ENCODE results near the gene C19orf85.

- no peak for TF ChIP-seq CEBPB (IDR thresholded peaks at IDR 0.05)
- TF ChIP-seq YY1 (IDR thresholded peaks at IDR 0.05; ENCODE audit: low read depth), result no peak
- no peak for TF ChIP-seq RAD21 (IDR thresholded peaks at IDR 0.05; ENCODE audit: low read depth)
- TF ChIP-seq MAX (IDR thresholded peaks at IDR 0.05), result no peak
- no peak for TF ChIP-seq CREB1 (IDR thresholded peaks at IDR 0.05; ENCODE audit: low read depth)
- no peak for TF ChIP-seq TAF1 (IDR thresholded peaks at IDR 0.05; ENCODE audit: low read depth)
- TF ChIP-seq TCF12 (IDR thresholded peaks at IDR 0.05; ENCODE audit: low read depth), result no peak
- TF ChIP-seq USF1 (IDR thresholded peaks at IDR 0.05), result no peak
- no peak for TF ChIP-seq NFIC (IDR thresholded peaks at IDR 0.05)
- no peak for TF ChIP-seq FOXM1 (IDR thresholded peaks at IDR 0.05; ENCODE audit: borderline replicate concordance, low read depth)
- TF ChIP-seq REST (IDR thresholded peaks at IDR 0.05; ENCODE audit: low read depth), result no peak
- no peak for TF ChIP-seq TEAD4 (IDR thresholded peaks at IDR 0.05)
- TF ChIP-seq EP300 (IDR thresholded peaks at IDR 0.05; ENCODE audit: borderline replicate concordance), result no peak
These were observed 13.4 kb upstream of the C19orf85 start for GRCh38 chr19:55477905-55478304.
